IPS-15b (cell line): ENCODE results near the gene CFAP97D2.
"Not testable (repeated sequence)": the region's sequence is repeated elsewhere in the genome, so short reads cannot be mapped to it uniquely, and the experiment has no call there.

ENCODE experiments used
- H3K27me3 ChIP-seq: one replicate; pipeline ENCODE4 v1.6.1; 2013; ENCODE audit warnings: low read length; ENCODE audit not compliant: control insufficient read depth, insufficient read depth
- H3K36me3 ChIP-seq: one replicate; pipeline ENCODE4 v1.6.1; 2013; ENCODE audit warnings: low read length; ENCODE audit not compliant: control insufficient read depth, insufficient read depth
- H3K4me1 ChIP-seq: one replicate; pipeline ENCODE4 v1.6.1; 2013; ENCODE audit warnings: mild to moderate bottlenecking, low read length; ENCODE audit not compliant: control insufficient read depth, insufficient read depth
- H3K4me3 ChIP-seq: one replicate; pipeline ENCODE4 v1.5.1; 2013; ENCODE audit warnings: low read depth, low read length
- H3K9ac ChIP-seq: one replicate; pipeline ENCODE4 v1.6.1; 2013; ENCODE audit warnings: low read depth, mild to moderate bottlenecking, low read length
- H3K9me3 ChIP-seq: one replicate; pipeline ENCODE4 v1.6.1; 2013; ENCODE audit warnings: mild to moderate bottlenecking, low read length; ENCODE audit not compliant: control insufficient read depth, insufficient read depth

CFAP97D2 gene

DNA sequence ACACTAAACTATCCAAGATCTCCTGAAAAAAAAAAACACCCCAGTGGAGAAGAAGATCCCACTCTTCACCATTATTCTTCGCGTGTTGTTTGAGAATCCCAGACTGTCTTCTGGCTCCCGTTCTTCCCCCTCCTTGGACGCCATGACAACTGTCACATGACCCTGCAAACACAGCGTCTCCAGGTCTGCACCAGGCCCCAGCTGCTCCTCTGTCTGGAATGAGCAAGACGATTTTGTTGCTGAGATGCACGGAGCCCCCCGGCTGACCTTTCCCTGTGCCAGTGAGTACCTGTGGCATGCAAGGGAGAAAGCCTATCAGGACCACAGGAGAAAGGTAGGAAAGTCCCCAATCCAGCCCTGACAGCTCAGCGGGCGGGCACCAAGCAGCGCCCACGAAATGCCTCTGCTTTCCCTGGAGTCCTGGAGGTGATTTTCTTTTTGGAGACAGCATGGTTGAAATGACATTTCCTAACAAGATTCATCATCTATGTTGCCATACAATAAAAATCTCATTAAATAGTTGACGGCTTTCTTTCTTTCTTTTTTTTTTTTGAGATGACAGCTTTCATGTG lies at the start of gene CFAP97D2:
TSS of gene CFAP97D2 (plus strand) at position 171 of the 572 bp plus-strand sequence. CDS start at position 245, 74 bp downstream.
- Histone ChIP-seq H3K27me3 (peaks cover 3% of the 10 kb centered on the region), H3K9ac (no peak within 1 kb of the TSS), H3K9me3 (no peaks in the 10 kb centered on the region), H3K36me3 (no peaks in the 10 kb centered on the region), H3K4me1 (no peaks in the 10 kb centered on the region), H3K4me3 (no peak within 1 kb of the TSS)

DNA sequence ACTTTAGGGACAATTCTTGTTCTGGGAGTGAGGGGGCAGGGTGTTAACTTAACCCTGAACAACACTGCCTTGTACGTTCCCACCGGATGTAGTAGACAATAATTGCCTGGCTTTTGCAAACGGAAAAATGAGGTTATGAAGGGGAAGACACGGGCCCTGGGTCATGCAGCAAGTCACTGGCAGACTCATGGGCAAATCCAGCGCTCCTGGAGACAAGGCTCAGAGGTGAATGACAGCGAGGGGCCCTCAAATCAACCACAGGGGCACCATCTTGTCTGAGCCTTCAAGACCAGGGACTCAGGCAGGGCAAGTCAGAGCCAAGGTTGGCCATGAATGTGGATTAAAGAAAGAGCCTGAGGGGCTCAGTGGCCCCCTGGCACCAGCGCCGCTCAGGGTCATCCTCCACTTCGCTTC lies 49.4 kb upstream of the CFAP97D2 start:
- Histone ChIP-seq H3K4me1 (peaks cover 17% of the 10 kb centered on the region), H3K27me3 (no peaks in the 10 kb centered on the region), H3K4me3 (no peak overlapping the region), H3K36me3 (peaks cover 4% of the 10 kb centered on the region), H3K9ac (no peak overlapping the region), H3K9me3 (no peaks in the 10 kb centered on the region)

DNA sequence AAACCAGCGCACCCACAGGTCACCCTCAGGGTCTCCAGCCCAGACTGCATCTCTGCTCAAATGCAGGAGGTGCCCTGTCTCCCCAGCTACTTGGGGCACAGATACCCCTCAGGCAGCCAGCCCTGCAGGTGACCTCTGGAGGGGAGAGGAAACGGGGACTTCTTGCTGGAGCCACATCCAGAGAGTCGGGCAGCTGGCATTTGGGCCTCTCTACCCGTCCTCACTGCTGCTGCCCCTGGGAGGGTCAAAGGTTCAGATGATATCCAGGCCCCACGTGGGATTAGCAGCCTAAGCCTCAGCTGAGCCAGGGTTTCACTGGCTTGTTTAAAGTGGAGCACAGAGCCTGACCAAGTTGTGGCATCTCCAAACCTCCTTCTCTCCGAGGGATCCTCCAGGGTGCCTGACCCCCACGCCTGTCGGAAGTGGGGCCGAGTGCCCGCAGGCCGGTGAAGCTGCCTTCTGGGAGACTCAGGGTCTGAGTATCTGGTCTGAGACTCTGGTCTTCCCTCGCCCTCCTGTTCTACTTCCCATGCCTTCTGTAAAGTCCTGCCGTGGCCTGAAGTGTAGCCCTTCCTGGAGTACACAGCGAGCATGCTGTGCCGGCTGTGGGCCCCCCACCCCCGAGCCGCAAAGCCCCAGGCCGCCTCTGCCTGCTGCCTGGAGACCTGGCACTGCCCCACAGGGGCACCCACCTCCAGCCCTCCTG lies 48.8 kb upstream of the CFAP97D2 start:
- Histone ChIP-seq H3K27me3 (no peaks in the 10 kb centered on the region), H3K36me3 (peaks cover under 1% of the 10 kb centered on the region), H3K9ac (no peak overlapping the region), H3K9me3 (no peaks in the 10 kb centered on the region), H3K4me1 (peaks cover 17% of the 10 kb centered on the region), H3K4me3 (peak overlapping the region; percentile 70)

DNA sequence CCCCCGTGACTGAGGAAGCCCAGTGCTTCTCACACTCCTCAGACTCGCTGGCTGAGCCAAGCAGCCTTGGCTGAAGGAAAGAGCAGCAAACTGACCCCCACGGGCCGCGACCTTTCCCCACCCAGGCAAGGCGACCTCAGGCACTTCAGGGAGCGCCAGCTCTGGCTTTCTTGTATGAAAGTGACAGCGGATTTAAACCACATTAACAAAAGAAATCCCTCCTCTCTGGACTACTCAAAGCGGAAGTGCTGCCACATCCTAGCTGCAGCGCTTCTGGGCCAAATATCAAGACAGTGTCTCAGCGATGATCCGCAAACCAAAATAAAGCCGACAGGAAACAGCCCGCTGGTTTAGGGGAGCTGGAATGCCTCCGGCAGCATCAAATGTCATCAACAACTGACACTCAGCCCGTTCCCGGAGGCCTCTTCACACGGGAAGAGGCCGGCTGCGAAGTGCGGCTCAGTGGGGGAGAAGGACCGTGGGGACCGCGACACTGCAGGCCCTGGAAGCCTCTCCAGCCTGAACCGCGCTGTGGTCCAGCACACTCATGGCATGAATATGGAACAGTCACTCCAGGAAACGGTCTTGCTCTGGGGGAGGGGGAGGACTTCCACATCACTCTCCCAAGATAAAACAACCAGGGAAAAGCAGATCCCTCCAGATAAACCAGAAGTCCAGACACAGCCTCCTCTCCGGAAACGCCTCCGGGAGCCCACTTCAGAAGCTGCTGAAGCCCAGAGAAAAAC lies 48.0 kb upstream of the CFAP97D2 start:
- H3K27me3 ChIP-seq: no peaks in the 10 kb centered on the region
- peak overlapping the region; percentile 70 for H3K4me3 ChIP-seq
- no peak overlapping the region for H3K9ac ChIP-seq
- H3K4me1 ChIP-seq: peaks cover 17% of the 10 kb centered on the region
- no peaks in the 10 kb centered on the region for H3K36me3 ChIP-seq
- H3K9me3 ChIP-seq: no peaks in the 10 kb centered on the region

DNA sequence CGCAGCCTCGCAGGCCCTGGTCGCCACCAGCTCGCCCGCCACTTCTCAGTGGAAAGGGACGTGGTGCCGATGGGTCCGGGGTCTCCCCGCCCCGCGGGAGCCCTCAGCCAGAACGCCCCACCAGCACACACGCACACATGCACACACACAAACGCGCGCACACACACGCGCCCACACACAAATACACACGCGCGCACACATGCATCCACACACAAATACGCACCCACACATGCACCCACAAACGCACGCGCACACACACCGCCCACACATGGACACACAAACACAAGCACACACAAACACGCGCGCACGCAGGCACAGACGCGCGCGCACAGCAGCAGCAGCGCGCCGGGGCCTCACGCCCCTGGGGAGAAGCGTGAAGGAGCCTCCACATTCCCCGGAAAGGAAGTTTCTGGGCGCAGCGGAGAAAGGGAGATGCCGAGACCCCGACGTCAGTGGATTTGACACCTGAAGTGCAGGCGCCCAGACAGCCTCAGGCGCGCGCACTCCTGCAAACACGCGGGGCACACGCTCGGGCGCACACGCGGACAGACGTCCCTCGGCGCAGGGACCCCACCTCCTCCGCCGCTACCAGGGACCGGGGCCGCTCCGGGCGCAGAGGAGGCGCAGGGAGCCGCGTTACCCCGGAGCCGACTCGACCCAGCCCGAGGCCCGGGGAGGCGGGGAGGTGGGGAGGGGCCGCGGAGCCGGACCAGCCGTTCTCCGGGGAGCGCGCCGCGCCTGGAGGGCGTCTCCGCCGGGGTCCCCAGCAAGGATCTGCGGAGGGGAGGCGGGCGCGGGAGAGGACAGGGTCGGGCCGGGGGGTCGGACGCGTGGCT lies 47.3 kb upstream of the CFAP97D2 start:
- Histone ChIP-seq H3K9me3 (no peaks in the 10 kb centered on the region), H3K4me1 (peaks cover 17% of the 10 kb centered on the region), H3K36me3 (no peaks in the 10 kb centered on the region), H3K27me3 (no peaks in the 10 kb centered on the region), H3K4me3 (peak overlapping the region; percentile 70), H3K9ac (peak overlapping the region; percentile 12)

DNA sequence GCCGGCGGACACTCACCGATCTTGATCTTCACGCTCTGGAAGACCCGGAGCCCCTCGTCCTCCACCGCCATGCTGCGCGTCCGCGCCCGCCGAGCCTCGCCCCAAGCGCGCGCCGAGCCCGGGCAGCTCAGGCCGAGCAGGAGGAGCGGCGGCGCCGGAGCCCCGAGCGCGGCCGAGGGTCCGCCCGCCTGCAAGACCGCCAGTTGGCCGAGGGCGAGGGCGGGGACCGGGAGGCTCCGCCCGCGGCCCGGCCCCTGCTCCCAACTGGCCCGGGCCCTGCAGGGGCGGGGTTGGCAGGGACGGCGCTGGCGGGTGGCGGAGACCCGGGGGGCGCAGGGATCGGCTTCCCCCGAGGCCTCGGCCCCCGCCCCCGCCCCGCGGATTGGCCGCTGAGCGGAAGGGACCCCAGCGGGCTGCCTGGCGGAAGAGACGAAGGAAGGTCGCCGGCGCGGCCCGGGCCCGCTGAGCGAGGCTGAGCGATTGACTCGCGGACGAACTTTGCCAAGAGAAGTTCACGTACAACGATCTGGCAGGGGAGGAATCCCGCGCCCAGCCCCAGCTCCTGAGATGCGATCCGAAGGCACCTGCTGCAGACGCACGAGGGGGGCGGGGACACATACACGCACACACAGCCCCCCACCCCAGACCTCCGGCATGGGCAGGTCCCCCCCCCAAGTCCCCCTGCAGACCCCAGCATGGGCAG lies 46.5 kb upstream of the CFAP97D2 start, which contains the start of gene RASA3:
TSS of gene RASA3 (minus strand) at position 205 of the 703 bp plus-strand sequence. CDS start at position 71, 134 bp downstream.
- peak within 1 kb of the TSS; percentile 12 for H3K9ac ChIP-seq
- H3K4me1 ChIP-seq: peaks cover 17% of the 10 kb centered on the region
- H3K36me3 ChIP-seq: no peaks in the 10 kb centered on the region
- no peaks in the 10 kb centered on the region for H3K27me3 ChIP-seq
- peak within 1 kb of the TSS; percentile 70 for H3K4me3 ChIP-seq
- H3K9me3 ChIP-seq: no peaks in the 10 kb centered on the region

DNA sequence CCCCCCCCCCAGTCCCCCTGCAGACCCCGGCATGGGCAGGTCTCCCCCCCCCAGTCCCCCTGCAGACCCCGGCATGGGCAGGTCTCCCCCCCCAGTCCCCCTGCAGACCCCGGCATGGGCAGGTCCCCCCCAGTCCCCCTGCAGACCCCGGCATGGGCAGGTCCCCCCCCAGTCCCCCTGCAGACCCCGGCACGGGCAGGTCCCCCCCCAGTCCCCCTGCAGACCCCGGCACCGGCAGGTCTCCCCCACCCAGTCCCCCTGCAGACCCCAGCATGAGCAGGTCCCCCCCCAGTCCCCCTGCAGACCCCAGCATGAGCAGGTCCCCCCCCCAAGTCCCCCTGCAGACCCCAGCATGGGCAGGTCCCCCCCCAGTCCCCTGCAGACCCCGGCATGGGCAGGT lies 45.9 kb upstream of the CFAP97D2 start:
- H3K4me3 ChIP-seq, H3K36me3 ChIP-seq, H3K27me3 ChIP-seq, H3K9me3 ChIP-seq, H3K9ac ChIP-seq: not testable (repeated sequence)
- H3K4me1 ChIP-seq: peaks cover 12% of the 10 kb centered on the region

DNA sequence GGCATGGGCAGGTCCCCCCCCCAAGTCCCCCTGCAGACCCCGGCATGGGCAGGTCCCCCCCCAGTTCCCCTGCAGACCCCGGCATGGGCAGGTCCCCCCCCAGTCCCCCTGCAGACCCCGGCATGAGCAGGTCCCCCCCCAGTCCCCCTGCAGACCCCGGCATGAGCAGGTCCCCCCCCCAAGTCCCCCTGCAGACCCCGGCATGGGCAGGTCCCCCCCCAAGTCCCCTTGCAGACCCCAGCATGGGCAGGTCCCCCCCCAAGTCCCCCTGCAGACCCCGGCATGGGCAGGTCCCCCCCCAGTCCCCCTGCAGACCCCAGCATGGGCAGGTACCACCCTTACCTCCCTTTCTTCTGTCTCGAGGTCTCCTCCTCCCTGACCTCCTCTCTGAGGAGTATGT lies 45.5 kb upstream of the CFAP97D2 start:
- H3K9me3 ChIP-seq, H3K4me3 ChIP-seq, H3K27me3 ChIP-seq, H3K9ac ChIP-seq, H3K36me3 ChIP-seq: not testable (repeated sequence)
- peaks cover 12% of the 10 kb centered on the region for H3K4me1 ChIP-seq

DNA sequence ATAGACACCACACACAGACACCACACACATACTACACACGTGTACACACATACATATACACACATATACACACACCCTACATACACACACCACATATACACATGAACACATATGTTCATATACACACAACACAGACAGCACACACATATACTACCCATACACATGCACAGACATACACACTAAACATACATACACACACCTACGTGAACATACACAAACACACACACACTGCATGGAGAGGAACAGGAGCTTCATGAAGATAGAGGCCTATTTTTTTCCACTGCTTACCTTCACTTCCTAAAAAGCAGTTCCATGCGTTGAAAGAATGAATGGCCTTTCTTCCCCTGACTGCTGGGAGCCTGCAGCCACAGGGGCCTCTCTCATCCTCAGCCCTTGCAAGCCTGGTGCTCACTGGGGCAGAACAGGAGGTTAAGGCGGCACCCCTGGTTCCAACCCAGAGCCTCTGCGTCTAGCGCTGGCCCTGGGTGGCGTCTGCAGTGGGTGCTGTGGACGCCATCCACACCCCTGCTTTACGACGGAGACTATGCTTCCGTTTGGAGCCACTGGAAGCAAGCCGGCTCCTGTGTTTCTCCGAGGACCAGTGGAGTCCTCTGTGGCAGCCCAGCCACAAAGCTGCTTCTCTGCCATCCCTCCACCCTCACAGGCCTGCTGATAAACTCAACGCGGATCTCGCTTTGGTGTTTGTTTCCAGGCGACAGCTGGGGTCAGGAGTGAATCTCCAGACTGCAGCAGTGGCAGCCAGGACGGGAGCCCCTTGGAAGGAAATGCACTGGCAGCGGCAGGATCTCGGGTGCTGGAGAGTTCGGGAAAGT lies 44.7 kb upstream of the CFAP97D2 start:
- no peaks in the 10 kb centered on the region for H3K36me3 ChIP-seq
- no peak overlapping the region for H3K9ac ChIP-seq
- no peak overlapping the region for H3K4me3 ChIP-seq
- H3K4me1 ChIP-seq: peaks cover 6% of the 10 kb centered on the region
- no peaks in the 10 kb centered on the region for H3K27me3 ChIP-seq
- H3K9me3 ChIP-seq: no peaks in the 10 kb centered on the region

DNA sequence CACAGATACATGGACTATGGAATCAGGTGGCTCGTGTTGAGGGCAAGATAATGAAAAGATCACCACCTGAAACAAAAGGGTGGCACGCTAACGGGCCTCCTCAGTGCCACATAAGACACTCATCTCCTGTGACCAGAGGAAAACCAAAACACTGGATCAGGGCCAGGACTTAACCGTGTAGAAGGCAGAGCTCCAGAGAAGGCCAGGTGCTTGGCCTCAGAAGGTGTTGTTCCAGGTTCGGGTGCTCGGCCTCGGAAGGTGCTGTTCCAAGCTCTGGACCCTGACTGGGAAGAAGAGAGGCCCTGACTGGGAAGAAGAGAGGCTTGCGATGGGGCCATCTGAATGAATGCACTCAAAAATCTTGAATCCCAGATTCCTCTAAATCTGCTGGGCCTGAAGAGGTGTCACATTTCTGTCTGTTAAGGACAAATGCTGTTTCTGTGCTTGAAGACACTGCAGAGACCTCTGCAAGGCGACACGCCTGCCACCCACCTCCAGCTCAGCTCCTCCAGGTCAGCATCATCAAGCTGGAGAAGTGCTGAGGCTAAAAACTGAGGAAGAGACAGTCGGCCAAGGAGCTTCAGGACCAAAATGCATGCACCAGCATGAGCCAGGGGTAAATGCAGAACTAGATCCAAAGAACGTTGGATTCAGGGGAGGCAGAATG lies 44.0 kb upstream of the CFAP97D2 start:
- Histone ChIP-seq H3K4me1 (peaks cover 3% of the 10 kb centered on the region), H3K9ac (no peak overlapping the region), H3K4me3 (no peak overlapping the region), H3K27me3 (no peaks in the 10 kb centered on the region), H3K9me3 (no peaks in the 10 kb centered on the region), H3K36me3 (no peaks in the 10 kb centered on the region)
